HepG2 (cell line): Measurements from ENCODE around the gene NOTO. TPM values are rescaled to one million over a fixed set of nuclear protein-coding genes. Genes with fewer than 3 reads are reported as not detected.

Experiments
- ATAC-seq: fragments of 200-7000 bp; cut with Tn5 transposase; 3 replicates; pipeline ENCODE4 v1.9.1; 2020; ENCODE audit warnings: mild to moderate bottlenecking, moderate library complexity
- BruUV-seq: library from RNA; stranded (reverse); fragments of 400-500 nt; replicated peaks from 2 replicates; lab custom pipeline; 2021; lab: Mats Ljungman, UMichigan
- CTCF ChIA-PET: fragments of 300-600 bp; formaldehyde crosslinking; extraction: SDS; loops from one replicate; lab custom pipeline; 2021; ENCODE audit warnings: low total read pairs, inconsistent platforms, low intra/inter-chr PET ratio; lab: Yijun Ruan, JAX
- POLR2A ChIA-PET: fragments of 350-600 bp; sonication (Branson Sonifier 250); formaldehyde crosslinking; loops from one replicate; lab custom pipeline; 2020; ENCODE audit warnings: antibody characterized with exemption, inconsistent platforms; lab: Yijun Ruan, JAX
- DNase-seq: peaks from one replicate; pipeline ENCODE4 v3.0.0-alpha.2; 2015; ENCODE audit warnings: low spot score
- FAIRE-seq: peaks from 3 replicates; lab custom pipeline; 2011; peaks lifted over from hg19 to GRCh38; lab: Jason Lieb, UNC
- H2AFZ ChIP-seq: one replicate; pipeline ENCODE4 v1.6.1; 2011; ENCODE audit warnings: low read length, inconsistent platforms
- H3K27ac ChIP-seq: fragments of 300-600 bp; 3 replicates; pipeline ENCODE4 v1.8.0; 2011; ENCODE audit warnings: mixed run types, mild to moderate bottlenecking, mixed read lengths, low read length, inconsistent platforms; ENCODE audit not compliant: insufficient read depth; ENCODE audit errors: extremely low read length
- H3K27me3 ChIP-seq, 2 experiments: fragments of 200-600 bp in 1 of 2; 2 replicates in 1 of 2; 3 replicates in 1 of 2; pipeline versions ENCODE4 v1.6.0 to v1.8.0; 2011; ENCODE audit warnings: low read length in 2 of 2, mild to moderate bottlenecking in 2 of 2, moderate library complexity in 2 of 2, inconsistent platforms in 1 of 2; ENCODE audit not compliant: insufficient read depth in 2 of 2, control insufficient read depth in 1 of 2
- H3K36me3 ChIP-seq, 2 experiments: fragments of 200-600 bp in 1 of 2; replicated peaks in 1 of 2; 2 replicates in 1 of 2; 3 replicates in 1 of 2; pipeline versions ENCODE4 v1.5.1 to v1.8.0; 2011; ENCODE audit warnings: low read length in 2 of 2, inconsistent platforms in 1 of 2; ENCODE audit not compliant: insufficient read depth in 2 of 2, control insufficient read depth in 1 of 2
- H3K4me1 ChIP-seq: 2 replicates; pipeline ENCODE4 v1.5.1; 2012; ENCODE audit warnings: low read length, inconsistent platforms; ENCODE audit not compliant: insufficient read depth
- H3K4me2 ChIP-seq: 2 replicates; pipeline ENCODE4 v1.6.0; 2011; ENCODE audit warnings: low read depth, low read length, inconsistent platforms
- H3K4me3 ChIP-seq, 3 experiments: fragments of 200-600 bp in 1 of 3; sonication (generic), shearing (Covaris generic) in 1 of 3; replicated peaks in 1 of 3; 2 replicates each; pipeline ENCODE4 v1.5.1; 2011 to 2016; ENCODE audit warnings: low read length in 3 of 3, inconsistent platforms in 2 of 3, low read depth in 2 of 3, mild to moderate bottlenecking in 2 of 3, control low read depth in 1 of 3, mixed read lengths in 1 of 3; ENCODE audit not compliant: insufficient read depth in 1 of 3
- H3K79me2 ChIP-seq: one replicate; pipeline ENCODE4 v1.6.1; 2011; ENCODE audit warnings: low read length, inconsistent platforms; ENCODE audit not compliant: insufficient read depth
- H3K9ac ChIP-seq: 2 replicates; pipeline ENCODE4 v1.6.0; 2011; ENCODE audit warnings: mild to moderate bottlenecking, low read depth, low read length, inconsistent platforms; ENCODE audit not compliant: insufficient read depth
- H3K9me3 ChIP-seq: 2 replicates; pipeline ENCODE4 v1.5.1; 2012; ENCODE audit warnings: mild to moderate bottlenecking, low read length
- H4K20me1 ChIP-seq: 2 replicates; pipeline ENCODE4 v1.6.0; 2011; ENCODE audit warnings: inconsistent platforms, mild to moderate bottlenecking, low read length, moderate library complexity; ENCODE audit not compliant: insufficient read depth
- CREB1 ChIP-seq, 2 experiments: fragments of 450-650 bp in 1 of 2; IDR thresholded peaks; 2 replicates each; pipeline ENCODE4 v1.6.1; 2016 to 2017; ENCODE audit warnings: control low read depth in 1 of 2, mild to moderate bottlenecking in 1 of 2, missing compliant biosample characterization in 1 of 2, missing genetic modification characterization in 1 of 2
- FOXJ3 ChIP-seq: sonication (generic); formaldehyde crosslinking; IDR thresholded peaks from 2 replicates; pipeline ENCODE4 v1.4.0; 2020; ENCODE audit warnings: missing genetic modification reagents, mild to moderate bottlenecking, borderline replicate concordance
- MTF1 ChIP-seq: sonication (generic); formaldehyde crosslinking; IDR thresholded peaks from 2 replicates; pipeline ENCODE4 v1.5.0; 2020; ENCODE audit warnings: missing genetic modification reagents
- RBM22 ChIP-seq: fragments of 200-400 bp; formaldehyde crosslinking; optimal IDR thresholded peaks from 2 replicates; pipeline ENCODE3; 2017; ENCODE audit warnings: mild to moderate bottlenecking, low read length, moderate library complexity
- ZFP36L1 ChIP-seq: sonication (generic); formaldehyde crosslinking; IDR thresholded peaks from 2 replicates; pipeline ENCODE4 v1.8.0; 2022; ENCODE audit warnings: mild to moderate bottlenecking, missing genetic modification reagents, moderate library complexity
- ZNF670 ChIP-seq: sonication (generic); formaldehyde crosslinking; IDR thresholded peaks from 2 replicates; pipeline ENCODE4 v1.8.0; 2022; ENCODE audit warnings: mild to moderate bottlenecking, missing genetic modification reagents, borderline replicate concordance
- ZSCAN21 ChIP-seq: sonication (generic); formaldehyde crosslinking; IDR thresholded peaks from 2 replicates; pipeline ENCODE4 v1.8.0; 2022; ENCODE audit warnings: mild to moderate bottlenecking, missing genetic modification reagents, moderate library complexity, borderline replicate concordance
- WGBS: methylation state at CpG from one replicate; pipeline ENCODE4 v1.1.6; 2017; ENCODE audit warnings: low lambda C conversion rate; 5-methylcytosine and 5-hydroxymethylcytosine counted together
- in situ Hi-C: cut with HindIII; loops from 2 replicates; pipeline ENCODE4 v1.10.0; 2017; ENCODE audit warnings: low pct_unique_long_range_greater_than_20kb; ENCODE audit not compliant: extremely low pct_ligation_motif_present
- intact Hi-C: fragments of 100-400 bp; cut with micrococcal nuclease; formaldehyde crosslinking; loops from one replicate; pipeline ENCODE4 v1.10.0; 2022; ENCODE audit not compliant: unreplicated experiment
- polyA plus RNA-seq, 8 experiments: library from polyadenylated mRNA; depleted of rRNA in 3 of 8; stranded (reverse) in 7 of 8; unstranded in 1 of 8; fragments of >200 nt; fragmentation: Illumina TruSeq in 4 of 8; extraction: Trizol in 4 of 8; gene quantifications; 2 replicates each; pipeline versions ENCODE4 v1.2.1 to v1.2.3, GENCODE V29; 2011 to 2016; ENCODE audit warnings: low read depth in 4 of 8, missing spikeins in 1 of 8, mixed read lengths in 1 of 8; ENCODE audit not compliant: insufficient read depth in 1 of 8
- total RNA-seq, 5 experiments: library from RNA; depleted of rRNA; stranded (reverse); fragments of >200 nt; fragmentation: Illumina TruSeq; extraction: Trizol; gene quantifications; 2 replicates each; pipeline ENCODE4 v1.2.3, GENCODE V29; 2016; ENCODE audit warnings: low read depth in 1 of 5
- TF ChIP-seq, protein P1 (sequence below): sonication (generic); formaldehyde crosslinking; IDR thresholded peaks from 2 replicates; pipeline ENCODE4 v1.5.0; 2020; ENCODE audit warnings: missing genetic modification reagents
- TF ChIP-seq, protein P2 (sequence below): sonication (generic); formaldehyde crosslinking; conservative IDR thresholded peaks from 2 replicates; pipeline ENCODE4 v1.4.0; 2020; ENCODE audit warnings: missing genetic modification reagents
- TF ChIP-seq, protein P3 (sequence below): sonication (generic); formaldehyde crosslinking; IDR thresholded peaks from 2 replicates; pipeline ENCODE4 v1.5.1; 2020; ENCODE audit warnings: mild to moderate bottlenecking, missing genetic modification reagents, borderline replicate concordance

NOTO gene
- total and polyA plus RNA-seq, 2 of the 13 experiments (the other 11 are each of a cell fraction or from before 2014, with no cell fraction given), result not detected

DNA sequence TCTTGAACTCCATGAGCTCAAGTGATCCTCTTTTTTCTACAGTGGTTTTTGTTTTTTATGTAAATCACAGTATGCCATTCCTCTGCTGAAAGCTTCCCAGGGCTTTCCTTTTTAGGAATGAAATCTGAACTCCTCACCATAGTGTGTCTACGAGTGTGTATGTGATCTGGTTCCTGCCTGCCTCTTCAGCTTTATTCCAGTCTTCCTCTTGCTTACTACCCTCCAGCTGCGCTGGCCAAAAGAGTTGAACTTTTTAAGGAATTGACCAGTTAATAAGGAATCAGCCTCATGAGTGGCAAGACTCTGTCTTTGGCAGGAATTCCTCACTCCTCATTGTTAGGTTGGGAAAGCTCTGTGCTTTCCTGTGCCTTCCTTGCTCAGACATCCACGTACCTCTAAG, 35.8 kb downstream of the NOTO start:
- FAIRE-seq (no peak), ATAC-seq (no peak), DNase-seq (no peak)
- WGBS, result 92% methylated on average over 3 of the region's 3 CpGs
- Histone ChIP-seq H3K4me2 (no peak overlapping the region), H3K79me2 (peaks cover 76% of the 10 kb centered on the region), H3K4me3 (no peak overlapping the region), H3K9ac (peak overlapping the region; percentile 32; the same call in 1 of the 2 replicates), H3K9me3 (no peaks in the 10 kb centered on the region), H2AFZ (no peak overlapping the region), H3K4me1 (peaks cover 51% of the 10 kb centered on the region), H4K20me1 (peaks cover 56% of the 10 kb centered on the region), H3K27ac (no peak overlapping the region), H3K27me3 (peaks cover 0 to 6% of the 10 kb centered on the region in 2 experiments; a peak in 1 of 5 replicates), H3K36me3 (peaks cover 21 to 50% of the 10 kb centered on the region in 2 experiments)
- intact Hi-C loops, result no loop called here
- TF ChIP-seq RBM22, result peak; percentile 23
- no peak for TF ChIP-seq CREB1 (IDR thresholded peaks at IDR 0.05)
- 0 out of 2 replicates have a peak, but pooled peaks have one; percentile 13 for TF ChIP-seq CREB1 (CRISPR knock-in tag; IDR thresholded peaks at IDR 0.05)
- TF ChIP-seq, protein P1, sequence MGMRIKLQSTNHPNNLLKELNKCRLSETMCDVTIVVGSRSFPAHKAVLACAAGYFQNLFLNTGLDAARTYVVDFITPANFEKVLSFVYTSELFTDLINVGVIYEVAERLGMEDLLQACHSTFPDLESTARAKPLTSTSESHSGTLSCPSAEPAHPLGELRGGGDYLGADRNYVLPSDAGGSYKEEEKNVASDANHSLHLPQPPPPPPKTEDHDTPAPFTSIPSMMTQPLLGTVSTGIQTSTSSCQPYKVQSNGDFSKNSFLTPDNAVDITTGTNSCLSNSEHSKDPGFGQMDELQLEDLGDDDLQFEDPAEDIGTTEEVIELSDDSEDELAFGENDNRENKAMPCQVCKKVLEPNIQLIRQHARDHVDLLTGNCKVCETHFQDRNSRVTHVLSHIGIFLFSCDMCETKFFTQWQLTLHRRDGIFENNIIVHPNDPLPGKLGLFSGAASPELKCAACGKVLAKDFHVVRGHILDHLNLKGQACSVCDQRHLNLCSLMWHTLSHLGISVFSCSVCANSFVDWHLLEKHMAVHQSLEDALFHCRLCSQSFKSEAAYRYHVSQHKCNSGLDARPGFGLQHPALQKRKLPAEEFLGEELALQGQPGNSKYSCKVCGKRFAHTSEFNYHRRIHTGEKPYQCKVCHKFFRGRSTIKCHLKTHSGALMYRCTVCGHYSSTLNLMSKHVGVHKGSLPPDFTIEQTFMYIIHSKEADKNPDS (CRISPR knock-in tag), result no peak
- no TSS peak for BruUV-seq
- ChIA-PET POLR2A (interaction anchor here (0.6 to 7.2 kb wide), 5 partner anchors 9 to 50 kb away, joined by 3 to 125 read pairs (median 3); partner anchors contain the start of gene SMYD5), CTCF (no interaction called here)
- in situ Hi-C loops, result no loop called here

DNA sequence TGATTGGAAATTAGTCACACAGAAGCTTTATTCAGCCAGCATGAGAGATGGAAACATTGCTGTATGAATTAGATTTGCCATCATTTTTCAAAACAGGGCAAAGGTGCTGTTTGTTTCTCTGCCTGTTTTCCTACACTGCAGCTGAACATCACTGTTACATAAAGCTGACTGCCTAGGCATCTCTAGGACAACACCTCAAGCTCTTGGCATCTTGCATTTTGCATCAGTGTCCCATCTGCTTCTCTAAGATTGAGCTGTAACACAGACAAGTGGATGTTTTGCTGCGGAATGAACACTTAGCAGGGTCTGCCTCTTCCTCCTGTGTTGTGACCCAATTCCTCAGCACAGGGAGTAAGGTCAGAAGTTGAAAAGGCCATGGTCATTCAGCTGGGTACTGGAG, 36.6 kb downstream of the NOTO start:
- ATAC-seq (no peak), DNase-seq (no peak), FAIRE-seq (no peak)
- Histone ChIP-seq H3K36me3 (peaks cover 28 to 57% of the 10 kb centered on the region in 2 experiments), H3K9ac (no peak overlapping the region), H3K9me3 (no peaks in the 10 kb centered on the region), H3K79me2 (peaks cover 76% of the 10 kb centered on the region), H3K4me1 (peaks cover 51% of the 10 kb centered on the region), H4K20me1 (peaks cover 56% of the 10 kb centered on the region), H3K27ac (no peak overlapping the region), H3K27me3 (peaks cover 0 to 6% of the 10 kb centered on the region in 2 experiments; a peak in 1 of 5 replicates), H3K4me2 (no peak overlapping the region), H3K4me3 (no peak overlapping the region), H2AFZ (no peak overlapping the region)
- WGBS, result 94% methylated on average over 1 of the region's 1 CpG
- intact Hi-C loops (no loop called here), in situ Hi-C loops (no loop called here)
- CTCF ChIA-PET, result no interaction called here
- no TSS peak for BruUV-seq
- POLR2A ChIA-PET, result interaction anchor here (0.6 to 7.2 kb wide), 3 partner anchors 10 to 26 kb away, joined by 3 to 125 read pairs (median 4); partner anchors contain the start of gene SMYD5
- TF ChIP-seq ZSCAN21 (no peak), ZFP36L1 (CRISPR knock-in tag) (no peak), MTF1 (CRISPR knock-in tag) (no peak), FOXJ3 (CRISPR knock-in tag) (no peak), ZNF670 (CRISPR knock-in tag) (no peak)
- TF ChIP-seq, protein P2, sequence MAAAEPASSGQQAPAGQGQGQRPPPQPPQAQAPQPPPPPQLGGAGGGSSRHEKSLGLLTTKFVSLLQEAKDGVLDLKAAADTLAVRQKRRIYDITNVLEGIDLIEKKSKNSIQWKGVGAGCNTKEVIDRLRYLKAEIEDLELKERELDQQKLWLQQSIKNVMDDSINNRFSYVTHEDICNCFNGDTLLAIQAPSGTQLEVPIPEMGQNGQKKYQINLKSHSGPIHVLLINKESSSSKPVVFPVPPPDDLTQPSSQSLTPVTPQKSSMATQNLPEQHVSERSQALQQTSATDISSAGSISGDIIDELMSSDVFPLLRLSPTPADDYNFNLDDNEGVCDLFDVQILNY (CRISPR knock-in tag), result no peak
- TF ChIP-seq, protein P3, sequence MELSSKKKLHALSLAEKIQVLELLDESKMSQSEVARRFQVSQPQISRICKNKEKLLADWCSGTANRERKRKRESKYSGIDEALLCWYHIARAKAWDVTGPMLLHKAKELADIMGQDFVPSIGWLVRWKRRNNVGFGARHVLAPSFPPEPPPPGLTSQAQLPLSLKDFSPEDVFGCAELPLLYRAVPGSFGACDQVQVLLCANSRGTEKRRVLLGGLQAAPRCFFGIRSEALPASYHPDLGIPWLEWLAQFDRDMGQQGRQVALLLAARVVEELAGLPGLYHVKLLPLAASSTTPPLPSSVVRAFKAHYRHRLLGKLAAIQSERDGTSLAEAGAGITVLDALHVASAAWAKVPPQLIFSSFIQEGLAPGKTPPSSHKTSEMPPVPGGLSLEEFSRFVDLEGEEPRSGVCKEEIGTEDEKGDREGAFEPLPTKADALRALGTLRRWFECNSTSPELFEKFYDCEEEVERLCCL (CRISPR knock-in tag), result no peak
